Measurements from ENCODE around the gene TOR3A.
"Not testable (repeated sequence)": the region's sequence is repeated elsewhere in the genome, so short reads cannot be mapped to it uniquely, and the experiment has no call there.

The TOR3A gene, protein sequence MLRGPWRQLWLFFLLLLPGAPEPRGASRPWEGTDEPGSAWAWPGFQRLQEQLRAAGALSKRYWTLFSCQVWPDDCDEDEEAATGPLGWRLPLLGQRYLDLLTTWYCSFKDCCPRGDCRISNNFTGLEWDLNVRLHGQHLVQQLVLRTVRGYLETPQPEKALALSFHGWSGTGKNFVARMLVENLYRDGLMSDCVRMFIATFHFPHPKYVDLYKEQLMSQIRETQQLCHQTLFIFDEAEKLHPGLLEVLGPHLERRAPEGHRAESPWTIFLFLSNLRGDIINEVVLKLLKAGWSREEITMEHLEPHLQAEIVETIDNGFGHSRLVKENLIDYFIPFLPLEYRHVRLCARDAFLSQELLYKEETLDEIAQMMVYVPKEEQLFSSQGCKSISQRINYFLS

DNA sequence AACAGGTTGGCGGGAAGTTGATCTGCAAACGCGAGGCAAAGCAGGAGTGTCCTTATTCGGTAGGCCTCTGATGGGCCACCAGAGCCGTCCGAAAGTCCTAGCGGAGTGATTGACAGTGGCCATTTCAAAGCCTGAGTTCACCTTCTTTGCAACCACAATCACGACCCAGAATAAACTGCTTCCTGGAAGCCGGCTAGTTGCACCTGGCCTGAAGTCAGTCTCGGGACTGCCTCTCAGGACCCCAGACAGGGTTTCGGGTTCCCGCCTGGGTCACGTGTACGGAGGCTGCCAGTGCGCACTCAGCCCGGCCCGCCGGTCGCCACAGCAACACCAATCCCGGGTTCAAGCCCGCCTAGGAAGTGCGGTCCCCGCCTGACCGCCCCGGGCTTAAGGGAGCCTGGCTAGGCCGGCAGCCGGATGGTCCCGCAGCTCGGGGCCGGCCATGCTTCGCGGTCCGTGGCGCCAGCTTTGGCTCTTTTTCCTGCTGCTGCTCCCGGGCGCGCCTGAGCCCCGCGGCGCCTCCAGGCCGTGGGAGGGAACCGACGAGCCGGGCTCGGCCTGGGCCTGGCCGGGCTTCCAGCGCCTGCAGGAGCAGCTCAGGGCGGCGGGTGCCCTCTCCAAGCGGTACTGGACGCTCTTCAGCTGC is at the start of gene TOR3A:
TSS of gene TOR3A (plus strand) at position 384 of the 646 bp plus-strand sequence. CDS start at position 443, 59 bp downstream.
- DNase-seq: peak; percentile 85 to 90

DNA sequence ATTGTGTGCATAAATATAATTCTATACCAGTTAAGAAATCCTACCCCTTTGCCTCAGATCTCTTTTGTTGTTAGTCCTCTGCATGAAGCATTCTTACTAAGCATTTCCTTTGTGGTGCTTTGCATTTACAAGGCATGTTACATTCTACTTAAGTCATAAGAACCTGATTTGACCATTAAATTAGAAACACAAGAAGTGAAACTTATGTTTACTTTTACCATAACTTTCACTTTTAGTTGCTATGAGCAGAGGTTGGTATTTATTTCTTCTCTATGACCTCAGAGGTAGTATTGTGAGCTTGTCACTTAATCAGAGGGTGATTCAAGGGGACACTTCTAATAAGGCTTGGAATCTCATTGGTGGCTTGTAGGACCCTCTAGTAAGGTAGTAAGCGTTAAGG is 47.1 kb upstream of the TOR3A start:
- DNase-seq: no peak

DNA sequence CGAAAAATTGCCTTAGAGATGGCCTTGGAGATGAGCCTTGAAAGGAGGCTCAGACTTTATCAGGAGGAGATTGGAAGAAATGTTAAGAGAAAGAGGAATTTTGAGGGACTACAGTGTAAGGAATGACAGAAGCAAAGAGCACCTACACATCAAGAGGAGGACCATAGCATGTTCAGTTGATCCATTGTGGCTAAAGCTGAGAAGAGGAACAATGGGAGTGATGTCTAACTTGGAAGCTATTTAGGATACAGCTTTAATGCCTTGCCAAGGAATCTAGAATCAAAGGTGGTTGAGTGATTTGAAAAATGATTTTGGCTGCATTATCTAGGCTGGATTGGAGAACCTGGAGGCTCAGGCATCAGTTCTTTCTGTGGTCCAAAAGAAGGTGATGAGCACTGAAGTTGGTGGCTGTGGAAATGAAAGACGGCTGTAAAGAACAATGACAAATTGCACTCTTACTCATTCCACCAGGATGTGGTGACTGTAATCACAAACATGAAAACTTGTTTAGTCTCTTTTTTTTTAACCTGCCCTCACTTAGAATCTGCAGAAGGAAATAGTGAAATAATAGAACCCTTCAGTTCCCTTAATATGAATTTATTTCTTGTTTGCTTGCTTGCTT is 44.9 kb upstream of the TOR3A start:
- no peak for DNase-seq

DNA sequence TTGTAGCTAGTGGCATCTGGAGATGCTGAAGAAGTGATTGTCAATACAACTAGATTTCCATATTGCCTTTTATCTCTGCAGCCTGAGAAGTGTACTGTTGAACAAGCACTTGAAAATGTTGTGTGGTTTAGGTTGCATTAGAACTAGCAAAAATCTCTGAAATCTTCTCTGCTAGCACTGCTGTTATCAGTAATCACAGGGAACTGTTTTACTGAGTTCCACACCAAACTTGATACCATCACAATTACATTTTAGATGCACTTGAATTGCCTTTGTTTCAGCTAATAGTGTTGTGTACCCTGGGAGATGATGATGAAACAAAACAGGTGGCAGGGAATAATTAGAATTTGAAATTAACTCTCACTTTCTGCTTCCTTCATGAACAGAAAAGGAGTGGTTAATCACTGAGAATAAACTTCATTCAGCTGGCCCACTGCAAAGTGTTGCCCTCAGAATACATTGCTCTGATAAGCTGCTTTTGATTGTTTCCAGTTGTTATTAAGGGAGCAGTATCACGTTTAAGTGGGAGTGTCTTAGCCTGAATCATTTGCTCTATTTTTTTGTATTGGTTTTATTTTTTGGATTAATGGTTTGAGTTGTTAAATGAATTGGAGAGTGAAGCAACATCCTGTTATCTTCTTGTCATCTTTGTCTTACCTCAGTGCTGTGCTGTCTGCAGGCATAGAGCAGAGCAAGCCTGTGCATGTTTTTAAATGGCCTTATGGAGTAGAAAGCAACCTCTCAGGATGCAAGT is 43.2 kb upstream of the TOR3A start:
- no peak for DNase-seq

DNA sequence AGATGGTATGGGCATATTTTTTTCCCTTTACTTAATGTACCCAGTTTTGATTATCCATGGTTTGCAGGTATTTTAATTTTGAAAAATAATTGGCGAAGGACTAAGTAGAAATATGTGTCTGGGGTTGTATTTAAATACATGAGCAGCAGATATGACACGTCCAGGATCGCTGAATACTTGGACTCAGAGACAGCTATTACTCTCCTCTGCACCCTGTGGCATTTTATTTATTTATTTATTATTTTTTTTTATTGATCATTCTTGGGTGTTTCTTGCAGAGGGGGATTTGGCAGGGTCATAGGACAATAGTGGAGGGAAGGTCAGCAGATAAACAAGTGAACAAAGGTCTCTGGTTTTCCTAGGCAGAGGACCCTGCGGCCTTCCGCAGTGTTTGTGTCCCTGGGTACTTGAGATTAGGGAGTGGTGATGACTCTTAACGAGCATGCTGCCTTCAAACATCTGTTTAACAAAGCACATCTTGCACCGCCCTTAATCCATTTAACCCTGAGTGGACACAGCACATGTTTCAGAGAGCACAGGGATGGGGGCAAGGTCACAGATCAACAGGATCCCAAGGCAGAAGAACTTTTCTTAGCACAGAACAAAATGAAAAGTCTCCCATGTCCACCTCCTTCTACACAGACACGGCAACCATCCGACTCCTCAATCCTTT is 42.2 kb upstream of the TOR3A start:
- DNase-seq: not testable (repeated sequence)

DNA sequence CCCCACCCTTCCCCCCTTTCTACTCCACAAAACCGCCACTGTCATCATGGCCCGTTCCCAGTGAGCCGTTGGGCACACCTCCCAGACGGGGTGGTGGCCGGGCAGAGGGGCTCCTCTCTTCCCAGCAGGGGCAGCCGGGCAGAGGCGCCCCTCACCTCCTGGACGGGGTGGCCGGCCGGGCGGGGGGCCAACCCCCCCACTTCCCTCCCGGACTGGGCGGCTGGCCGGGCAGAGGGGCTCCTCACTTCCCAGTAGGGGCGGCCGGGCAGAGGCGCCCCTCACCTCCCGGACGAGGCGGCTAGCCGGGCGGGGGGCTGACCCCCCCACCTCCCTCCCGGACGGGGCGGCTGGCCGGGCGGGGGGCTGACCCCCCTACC is 41.7 kb upstream of the TOR3A start:
- not testable (repeated sequence) for DNase-seq

DNA sequence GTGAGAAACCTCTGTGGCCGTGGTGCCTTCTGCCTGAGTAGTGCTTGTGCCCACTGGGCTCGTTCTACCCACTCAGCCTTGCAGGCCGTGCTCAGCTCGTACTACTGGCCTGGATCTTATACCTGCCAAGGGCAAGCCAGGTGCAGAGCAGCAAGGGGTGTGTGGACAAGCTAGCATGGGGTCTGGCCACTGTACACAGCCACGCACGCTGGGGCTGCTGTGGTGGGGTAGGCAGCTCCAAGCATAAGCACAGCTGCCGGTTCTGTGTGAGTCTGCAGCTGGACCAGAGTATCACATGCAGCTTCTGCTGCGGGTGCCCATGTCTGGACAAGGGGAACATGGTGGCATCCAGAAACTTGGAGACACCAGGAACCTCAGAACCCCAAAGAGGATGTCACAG is 39.8 kb upstream of the TOR3A start:
- no peak for DNase-seq

DNA sequence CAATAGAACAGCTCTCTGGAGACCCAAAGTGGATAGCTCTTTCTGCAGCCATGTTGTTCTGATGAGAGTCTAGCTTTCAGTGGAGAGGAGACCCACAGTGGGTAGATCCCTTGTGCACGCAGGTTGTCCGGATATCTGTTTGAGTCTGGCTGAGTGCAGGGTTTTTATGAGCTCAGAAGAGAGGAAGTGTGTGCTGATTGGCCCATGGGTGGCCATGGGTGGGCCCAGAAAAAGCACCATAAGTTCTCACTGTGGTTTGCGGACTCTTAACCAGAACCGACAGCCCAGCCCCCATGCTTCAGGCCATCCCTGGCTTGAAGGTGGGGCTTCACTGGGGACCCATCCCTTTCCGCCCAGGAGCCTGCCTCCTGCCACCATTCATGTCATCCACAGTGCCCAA is 39.2 kb upstream of the TOR3A start:
- DNase-seq: no peak

DNA sequence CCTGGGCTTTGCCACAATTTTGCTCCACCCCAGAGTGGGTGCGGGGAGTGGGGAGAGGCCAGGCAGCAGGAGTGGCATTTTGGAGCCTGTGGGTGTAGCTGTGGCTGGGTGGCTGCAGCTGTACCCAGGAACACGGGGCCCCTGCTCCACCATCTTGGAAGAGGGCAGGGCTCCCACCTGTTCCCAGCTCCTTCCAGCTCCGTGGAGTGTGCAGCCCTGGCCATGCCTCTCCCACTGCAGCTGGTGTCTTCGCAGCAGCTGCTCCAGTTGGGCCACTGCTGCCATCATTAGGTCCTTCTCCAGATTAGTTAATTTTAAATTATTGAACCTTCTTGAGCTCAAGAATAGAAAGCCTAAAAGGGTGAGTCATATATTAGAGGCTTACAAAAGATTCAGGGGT is 38.6 kb upstream of the TOR3A start:
- DNase-seq: no peak

DNA sequence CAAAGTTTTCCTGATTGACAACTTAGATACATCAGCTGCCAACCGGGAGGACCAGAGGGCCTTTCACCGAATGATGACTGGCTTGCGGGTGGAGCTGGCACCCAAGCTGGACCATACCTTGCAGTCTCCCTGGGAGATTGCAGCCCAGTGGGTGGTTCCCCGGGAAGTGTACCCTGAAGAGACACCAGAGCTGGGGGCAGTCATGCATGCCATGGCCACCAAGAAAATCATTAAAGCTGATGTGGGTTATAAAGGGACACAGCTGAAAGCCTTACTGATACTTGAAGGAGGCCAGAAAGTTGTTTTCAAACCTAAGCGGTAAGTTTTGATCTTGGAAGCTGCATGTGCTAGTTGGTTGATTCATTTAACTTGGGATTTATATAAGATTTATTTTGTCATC is 38.0 kb upstream of the TOR3A start:
- DNase-seq: no peak

DNA sequence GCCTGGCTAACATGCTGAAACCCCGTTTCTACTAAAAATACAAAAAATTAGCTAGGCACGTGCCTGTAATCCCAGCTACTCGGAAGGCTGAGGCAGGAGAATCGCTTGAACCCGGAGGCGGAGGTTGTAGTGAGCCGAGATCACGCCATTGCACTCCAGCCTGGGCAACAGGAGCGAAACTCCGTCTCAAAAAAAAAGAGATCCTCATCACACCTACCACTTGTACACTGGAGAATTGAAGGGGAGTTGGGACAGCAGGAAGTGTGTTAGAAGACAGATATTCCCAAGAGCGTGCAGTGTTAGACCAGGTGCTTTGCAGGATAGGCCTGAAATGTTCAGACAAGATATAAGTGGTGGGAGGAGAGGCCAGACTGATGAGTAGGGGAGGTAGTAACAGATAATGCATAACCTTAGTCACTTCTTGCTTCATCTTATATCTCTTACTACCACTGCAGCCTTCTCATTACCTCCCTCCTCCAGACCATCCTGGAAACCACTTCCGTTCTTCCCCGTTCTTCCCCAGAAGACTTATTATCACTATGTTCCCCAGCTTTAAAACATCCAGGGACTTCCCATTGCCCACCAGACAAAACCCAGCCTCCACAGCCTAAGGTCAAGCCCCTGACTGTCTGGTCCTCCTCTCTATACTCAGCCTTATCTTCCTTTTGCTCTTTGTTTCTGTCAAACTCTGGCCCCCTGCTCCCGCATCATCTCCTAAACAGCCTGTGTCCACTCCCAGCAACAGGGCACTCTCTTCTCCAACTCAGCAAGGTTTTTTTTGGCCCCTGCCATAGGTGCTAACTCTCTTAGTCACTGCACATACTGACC is 34.8 kb upstream of the TOR3A start:
- DNase-seq: no peak

DNA sequence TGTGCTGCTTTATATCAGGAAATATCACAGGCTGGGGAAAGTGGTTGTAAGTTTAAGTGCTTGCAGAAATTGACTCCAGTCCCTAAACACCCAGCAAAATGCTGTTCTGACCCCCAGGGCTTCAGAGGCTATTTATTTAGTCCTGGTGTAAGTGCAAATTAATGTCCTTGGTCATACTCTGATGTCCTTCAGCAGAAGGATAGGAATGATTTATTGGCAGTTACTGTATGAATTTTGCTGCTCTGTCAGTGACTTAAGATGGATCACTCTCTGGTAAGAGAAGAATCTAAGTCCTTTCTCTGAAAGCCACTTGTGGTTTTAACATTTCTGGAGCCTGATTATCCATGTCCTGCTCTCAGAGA is 34.3 kb upstream of the TOR3A start:
- DNase-seq: no peak

DNA sequence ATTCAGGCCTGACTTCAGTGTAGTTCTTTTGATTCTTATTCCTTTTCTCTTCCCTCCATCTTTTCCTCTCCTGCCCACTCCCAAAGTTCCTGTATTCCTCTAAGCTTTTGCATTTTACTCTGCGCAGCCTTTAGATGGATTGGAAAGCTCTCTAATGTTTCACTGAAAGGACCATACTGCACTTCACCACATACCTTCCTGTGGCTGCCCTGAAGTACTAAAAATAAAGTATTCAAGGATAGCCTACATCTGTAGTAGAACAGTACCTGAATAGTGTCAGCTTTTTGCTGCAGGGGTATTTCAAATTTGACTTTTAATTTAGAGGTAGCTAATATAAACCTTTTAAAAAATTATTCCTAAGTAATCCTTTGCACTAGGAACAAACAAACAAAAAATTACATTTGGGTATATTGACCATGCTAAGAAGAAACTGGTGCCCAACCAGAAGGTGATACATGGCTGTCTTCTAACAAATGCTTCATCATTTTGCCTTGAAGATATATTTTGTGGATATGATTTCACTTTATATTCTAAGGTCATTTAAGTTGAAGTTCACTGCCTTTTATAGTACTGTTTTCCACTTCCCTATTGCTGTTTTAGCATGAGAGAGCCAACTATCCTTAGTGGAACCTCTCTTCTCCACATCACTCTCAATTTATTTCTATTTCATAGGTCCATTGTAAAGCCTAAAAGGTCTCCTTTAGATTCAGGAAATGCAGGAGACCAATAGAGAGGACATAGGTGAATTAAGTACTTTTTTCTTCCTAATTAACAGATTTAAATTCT is 33.3 kb upstream of the TOR3A start:
- DNase-seq: no peak

DNA sequence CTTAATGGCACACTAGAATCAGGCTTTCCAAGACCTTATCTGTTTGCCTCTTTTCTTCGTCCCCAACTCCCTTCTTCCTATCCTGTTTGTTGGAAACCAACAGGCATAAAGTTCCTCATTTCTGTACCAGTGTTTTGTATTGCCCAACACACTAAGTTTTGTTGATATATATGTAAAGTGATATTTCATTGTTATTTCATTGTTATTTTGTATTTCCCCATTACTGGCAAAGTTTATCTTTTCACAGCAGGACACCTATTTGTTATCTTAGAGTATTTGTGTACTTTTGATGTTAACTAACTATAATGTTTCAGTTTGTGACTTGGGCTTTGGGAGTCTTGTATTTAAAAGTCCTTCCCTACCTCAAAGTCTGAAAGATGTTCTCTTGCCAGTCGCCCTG is 29.1 kb upstream of the TOR3A start:
- no peak for DNase-seq

DNA sequence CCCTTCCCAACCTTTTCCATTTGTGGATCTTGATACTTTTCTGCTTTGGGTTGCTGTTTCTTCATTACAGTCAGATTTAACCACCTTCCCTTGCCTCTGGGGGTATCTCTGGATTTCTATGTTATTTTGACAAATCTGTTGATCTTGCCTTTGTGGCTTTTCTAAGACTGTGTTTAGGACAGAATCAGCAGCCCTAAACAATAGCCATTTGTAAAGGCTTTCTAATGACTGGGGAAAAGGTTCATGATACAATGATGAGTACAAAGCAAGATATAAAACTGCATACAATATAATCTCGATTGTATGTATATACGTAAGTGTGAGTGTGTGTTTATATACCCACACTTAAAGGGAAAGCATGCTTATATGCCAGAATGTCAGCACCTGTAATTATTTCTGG is 28.4 kb upstream of the TOR3A start:
- no peak for DNase-seq

DNA sequence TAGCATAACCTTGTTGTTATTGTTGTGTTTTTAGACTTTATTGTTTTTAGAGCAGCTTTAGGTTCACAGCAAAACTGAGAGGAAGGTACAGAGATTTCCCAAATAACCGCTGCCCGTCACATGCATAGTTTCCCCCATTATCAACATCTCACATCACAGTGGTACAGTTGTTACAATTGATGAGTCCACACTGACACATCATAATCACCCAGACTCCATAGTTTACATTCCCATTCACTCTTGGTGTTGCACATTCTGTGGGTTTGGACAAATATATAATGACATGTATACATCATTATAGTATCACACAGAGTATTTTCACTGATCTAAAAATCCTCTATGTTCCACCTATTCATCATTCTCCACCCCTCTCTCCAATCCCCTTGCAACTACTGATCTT is 25.9 kb upstream of the TOR3A start:
- no peak for DNase-seq

DNA sequence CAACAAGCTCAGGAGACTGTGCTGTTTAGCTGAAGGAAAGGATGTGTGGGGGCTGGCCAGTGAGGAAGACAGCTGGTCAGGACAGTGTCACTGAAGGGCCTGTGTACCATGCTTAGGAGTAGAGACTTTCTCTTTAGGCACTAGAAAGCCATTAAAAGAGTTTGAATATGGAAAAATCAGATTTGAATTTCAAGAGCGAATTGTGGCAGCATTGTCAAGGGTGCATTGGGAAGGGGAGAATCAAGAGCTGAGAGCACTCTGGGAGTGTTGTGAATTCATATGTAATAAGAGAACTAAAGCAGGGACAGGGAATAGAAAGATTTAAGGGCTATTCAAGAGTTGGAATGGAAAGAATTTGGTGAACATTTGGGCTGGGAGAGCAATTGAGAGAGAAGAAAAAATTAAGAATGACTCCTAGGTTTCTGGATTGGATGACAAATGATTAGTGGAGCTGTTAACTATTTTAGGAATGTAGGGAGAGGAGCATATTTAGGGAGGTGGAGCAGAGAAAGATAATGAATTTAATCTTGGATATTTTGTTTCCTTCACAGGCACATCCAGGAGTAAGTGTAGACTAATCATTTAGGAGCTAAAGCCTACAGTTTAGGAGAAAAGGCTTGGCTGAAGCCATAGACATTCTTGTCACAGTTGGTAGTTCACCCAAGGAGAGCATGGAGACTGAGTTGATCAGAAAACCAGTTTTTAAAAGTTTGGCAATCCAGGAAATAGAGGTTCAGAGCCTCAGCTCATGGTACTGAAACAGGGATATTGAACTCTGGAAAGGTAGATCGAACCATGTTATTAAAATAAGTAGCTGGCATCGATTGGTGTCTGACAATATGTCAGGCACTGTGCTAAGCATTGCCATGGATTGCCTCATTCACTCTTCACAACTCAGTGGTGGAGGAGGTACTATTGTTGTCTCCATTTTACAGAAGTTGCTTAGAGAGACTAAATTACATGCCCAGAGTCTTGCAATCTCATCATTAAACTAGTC is 23.1 kb upstream of the TOR3A start:
- no peak for DNase-seq

DNA sequence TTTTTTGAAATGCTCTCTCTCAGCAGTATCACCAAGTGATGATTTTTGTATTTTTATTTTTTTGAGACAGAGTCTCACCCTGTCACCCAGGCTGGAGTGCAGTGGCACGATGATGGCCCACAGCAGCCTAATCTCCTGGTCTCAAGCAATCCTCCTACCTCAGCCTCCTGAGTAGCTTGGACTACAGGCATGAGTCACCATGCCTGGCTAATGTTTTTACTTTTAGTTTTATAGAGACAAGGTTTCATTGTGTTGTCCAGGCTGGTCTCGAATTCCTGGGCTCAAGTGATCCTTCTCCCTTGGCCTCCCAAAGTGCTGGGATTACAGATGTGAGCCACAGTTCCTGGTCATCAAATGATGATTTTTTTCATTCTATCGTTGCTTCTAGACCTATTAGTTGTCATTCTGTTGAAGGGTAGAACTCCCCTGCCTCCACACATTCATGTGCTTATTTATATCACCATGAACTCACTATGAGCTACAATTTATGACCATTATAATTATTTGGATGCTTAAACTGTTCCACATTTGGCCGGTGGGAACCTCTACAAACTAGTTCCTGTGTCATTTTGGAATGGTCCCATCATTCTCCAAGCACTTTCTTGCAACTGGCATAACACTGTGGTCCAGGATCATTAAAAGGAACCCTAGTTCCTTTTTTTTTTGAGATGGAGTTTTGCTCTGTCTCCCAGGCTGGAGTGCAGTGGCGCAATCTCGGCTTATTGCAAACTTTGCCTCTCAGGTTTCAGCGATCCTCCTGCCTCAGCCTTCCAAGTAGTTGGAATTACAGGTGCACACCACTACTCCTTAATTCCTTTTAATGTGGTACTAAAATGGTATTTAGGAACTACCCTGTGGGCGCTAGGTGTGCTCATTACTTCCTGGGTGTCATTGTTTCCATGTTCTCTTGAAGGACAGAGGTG is 20.2 kb upstream of the TOR3A start:
- no peak for DNase-seq

DNA sequence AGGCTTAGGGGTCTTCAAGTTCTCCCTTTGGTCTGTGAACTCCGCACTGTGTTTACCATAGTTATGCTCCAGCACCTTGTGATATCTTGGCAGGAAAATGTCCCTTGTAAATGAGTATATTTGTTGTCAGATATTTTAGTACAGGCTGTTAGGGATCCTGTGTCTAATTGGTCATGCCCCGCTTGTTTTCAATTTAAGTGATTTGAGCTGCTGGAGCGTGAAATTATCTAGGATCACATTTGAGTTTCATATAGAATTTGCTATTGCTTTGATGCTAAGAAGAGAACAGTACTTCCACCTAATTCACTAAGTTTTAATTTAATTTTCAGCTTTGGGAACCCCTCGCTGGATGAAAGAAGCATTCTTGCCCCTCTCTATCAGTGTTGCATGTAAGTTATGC is 15.4 kb upstream of the TOR3A start:
- DNase-seq: no peak

All from hippocampal formation (tissue), 2 donors.